Fibroblast of the aortic adventitia (primary cell): ENCODE data around the gene SUPT5H. TPM values are rescaled to one million over a fixed set of nuclear protein-coding genes. Genes with fewer than 3 reads are reported as not detected.
"Not testable (repeated sequence)": the region's sequence is repeated elsewhere in the genome, so short reads cannot be mapped to it uniquely, and the experiment has no call there.

ENCODE experiments used
- DNase-seq: peaks from one replicate; pipeline ENCODE4 v3.0.0-alpha.2; 2010; ENCODE audit warnings: low read depth
- H3K4me3 ChIP-seq: 2 replicates; pipeline ENCODE4 v1.5.1; 2011; ENCODE audit warnings: low read depth, mild to moderate bottlenecking, control low read depth, low read length, moderate library complexity
- total RNA-seq: library from RNA; depleted of rRNA; stranded (reverse); fragments of >200 nt; gene quantifications from 2 replicates; pipeline ENCODE4 v1.2.3, GENCODE V29; 2012; ENCODE audit warnings: low replicate concordance
- TF ChIP-seq, protein P1 (sequence below): IDR thresholded peaks from 2 replicates; pipeline ENCODE4 v1.5.1; 2011; ENCODE audit warnings: mild to moderate bottlenecking, low read length, control low read depth, inconsistent platforms; ENCODE audit not compliant: insufficient read depth

Gene SUPT5H
- total RNA-seq, 1 donor = 88.2 TPM

DNA sequence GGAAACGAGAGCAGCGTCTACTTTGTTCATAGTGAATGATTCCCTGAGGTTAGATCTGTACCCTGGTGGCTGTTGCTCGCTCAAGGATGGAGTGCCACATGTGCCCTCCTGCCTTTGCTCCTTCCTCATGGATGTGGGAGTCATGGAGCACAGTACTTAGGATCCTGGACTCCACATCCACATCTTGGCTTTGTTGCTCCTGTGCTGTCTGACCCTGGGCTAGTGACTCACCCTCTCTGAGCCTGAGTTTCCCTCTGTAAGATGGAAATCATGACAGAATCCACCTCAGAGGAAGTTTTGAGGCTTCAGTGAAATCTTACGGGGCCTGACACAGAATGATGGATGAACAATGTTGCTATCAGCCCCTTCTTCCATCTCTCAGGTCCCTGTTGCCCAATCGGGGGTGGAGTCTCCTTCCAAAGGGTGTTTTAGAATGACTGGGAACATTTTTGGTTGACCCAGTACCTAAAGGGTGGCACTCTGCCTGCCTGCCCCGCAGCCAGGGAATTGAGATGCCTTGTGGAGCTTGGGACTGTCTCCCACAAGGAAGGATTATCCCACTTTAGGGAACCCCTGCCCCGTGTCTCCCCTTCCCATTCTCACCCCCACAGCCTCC is 25.4 kb downstream of the SUPT5H start:
- TF ChIP-seq, protein P1, sequence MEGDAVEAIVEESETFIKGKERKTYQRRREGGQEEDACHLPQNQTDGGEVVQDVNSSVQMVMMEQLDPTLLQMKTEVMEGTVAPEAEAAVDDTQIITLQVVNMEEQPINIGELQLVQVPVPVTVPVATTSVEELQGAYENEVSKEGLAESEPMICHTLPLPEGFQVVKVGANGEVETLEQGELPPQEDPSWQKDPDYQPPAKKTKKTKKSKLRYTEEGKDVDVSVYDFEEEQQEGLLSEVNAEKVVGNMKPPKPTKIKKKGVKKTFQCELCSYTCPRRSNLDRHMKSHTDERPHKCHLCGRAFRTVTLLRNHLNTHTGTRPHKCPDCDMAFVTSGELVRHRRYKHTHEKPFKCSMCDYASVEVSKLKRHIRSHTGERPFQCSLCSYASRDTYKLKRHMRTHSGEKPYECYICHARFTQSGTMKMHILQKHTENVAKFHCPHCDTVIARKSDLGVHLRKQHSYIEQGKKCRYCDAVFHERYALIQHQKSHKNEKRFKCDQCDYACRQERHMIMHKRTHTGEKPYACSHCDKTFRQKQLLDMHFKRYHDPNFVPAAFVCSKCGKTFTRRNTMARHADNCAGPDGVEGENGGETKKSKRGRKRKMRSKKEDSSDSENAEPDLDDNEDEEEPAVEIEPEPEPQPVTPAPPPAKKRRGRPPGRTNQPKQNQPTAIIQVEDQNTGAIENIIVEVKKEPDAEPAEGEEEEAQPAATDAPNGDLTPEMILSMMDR = no peak
- no peak overlapping the region for H3K4me3 ChIP-seq
- DNase-seq = no peak

DNA sequence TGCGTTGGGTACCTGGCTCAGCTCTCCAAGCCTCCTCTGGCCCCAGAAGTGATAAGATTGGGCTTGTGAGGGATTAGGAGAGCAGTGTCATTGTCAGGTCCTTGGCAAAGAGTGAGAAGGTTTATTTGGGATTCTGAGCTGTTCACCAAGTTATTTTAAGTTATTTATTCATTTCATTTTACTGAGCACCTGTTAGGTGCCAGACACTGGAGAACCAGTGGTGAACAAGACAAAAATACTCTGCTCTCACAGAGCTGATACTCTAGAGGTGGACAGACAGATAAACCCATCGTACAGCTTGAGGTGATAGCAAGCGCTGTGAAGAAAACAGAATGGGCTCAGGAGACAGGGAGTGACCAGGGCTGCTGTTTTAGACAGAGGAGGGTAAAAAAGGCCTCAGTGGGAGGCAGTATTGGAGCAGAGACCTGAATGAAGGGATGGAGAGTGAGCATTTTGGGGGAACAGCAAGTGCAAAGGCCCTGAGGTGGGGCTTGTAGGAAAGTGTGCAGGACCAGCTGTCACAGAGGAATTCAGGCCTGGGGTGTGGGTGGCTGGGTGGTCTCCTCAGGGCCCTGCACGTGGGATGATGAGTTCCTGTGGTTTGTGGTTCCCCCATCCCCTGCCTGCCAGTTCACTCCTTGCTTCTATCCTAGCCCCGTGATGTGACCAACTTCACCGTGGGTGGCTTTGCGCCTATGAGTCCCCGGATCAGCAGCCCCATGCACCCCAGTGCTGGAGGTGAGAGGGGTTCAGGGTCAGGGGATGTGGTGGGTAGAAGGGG is 26.6 kb downstream of the SUPT5H start:
- TF ChIP-seq, protein P1 = no peak
- H3K4me3 ChIP-seq = no peak overlapping the region
- DNase-seq = no peak

DNA sequence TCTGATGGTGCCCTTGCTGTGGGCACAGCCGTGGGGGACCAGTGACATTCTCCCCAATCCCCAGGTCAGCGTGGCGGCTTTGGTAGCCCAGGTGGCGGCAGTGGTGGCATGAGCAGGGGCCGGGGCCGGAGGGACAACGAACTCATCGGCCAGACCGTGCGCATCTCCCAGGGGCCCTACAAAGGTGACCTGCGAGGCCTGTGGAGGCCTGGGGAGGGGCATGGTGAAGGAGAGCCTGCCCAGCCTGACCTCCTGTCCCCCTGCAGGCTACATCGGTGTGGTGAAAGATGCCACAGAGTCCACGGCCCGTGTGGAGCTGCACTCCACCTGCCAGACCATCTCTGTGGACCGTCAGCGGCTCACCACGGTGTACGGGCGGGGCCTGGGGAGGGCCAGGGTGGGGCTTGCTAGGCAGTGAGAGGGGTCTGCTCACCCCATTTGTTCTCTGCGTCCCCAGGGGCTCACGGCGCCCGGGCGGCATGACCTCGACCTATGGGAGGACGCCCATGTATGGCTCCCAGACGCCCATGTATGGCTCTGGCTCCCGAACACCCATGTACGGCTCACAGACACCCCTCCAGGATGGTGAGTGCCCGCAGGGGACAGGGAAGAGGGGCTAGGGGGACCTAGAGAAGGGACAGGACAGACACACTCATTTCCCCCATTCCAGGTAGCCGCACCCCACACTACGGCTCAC is 27.5 kb downstream of the SUPT5H start:
- DNase-seq = no peak
- H3K4me3 ChIP-seq = no peak overlapping the region
- TF ChIP-seq, protein P1 = no peak

DNA sequence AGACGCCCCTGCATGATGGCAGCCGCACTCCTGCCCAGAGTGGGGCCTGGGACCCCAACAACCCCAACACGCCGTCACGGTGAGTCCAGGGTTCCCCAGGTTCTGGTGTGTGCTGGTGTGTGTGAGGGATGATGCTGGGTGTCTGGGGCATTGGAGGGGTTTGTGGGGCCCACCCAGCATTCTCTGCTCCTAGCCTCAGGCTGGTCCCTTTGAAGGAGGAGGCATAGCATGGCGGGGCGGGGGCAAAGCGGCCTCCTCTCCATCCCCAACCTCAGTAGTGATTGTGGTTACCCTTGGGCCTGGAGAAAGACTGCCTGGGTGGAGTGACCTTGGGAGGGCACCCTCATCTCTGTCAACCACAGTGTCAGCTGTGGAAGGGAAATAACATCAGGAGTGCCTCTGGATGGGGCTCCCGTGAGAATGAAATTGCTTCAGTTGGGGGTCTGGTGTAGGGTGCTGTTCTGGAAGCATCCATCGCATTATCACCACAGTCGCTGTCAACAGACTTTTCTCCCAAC is 28.1 kb downstream of the SUPT5H start:
- no peak for DNase-seq
- H3K4me3 ChIP-seq = no peak overlapping the region
- TF ChIP-seq, protein P1 = no peak

DNA sequence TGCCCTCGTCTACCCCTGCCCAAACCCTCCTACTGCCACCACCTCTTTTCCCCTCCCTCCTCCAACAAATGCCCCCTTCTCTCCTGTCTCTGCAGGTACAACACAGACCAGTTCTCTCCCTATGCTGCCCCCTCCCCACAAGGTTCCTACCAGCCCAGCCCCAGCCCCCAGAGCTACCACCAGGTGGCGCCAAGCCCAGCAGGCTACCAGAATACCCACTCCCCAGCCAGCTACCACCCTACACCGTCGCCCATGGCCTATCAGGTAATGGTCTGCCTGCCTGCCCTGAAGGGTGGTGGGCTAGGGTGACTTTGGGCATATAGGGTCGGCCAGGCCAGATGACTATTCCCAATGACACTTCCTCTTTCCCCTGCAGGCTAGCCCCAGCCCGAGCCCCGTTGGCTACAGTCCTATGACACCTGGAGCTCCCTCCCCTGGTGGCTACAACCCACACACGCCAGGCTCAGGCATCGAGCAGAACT is 28.8 kb downstream of the SUPT5H start:
- peak; percentile 28 for DNase-seq
- no peak overlapping the region for H3K4me3 ChIP-seq
- TF ChIP-seq, protein P1 = peak; percentile 87

DNA sequence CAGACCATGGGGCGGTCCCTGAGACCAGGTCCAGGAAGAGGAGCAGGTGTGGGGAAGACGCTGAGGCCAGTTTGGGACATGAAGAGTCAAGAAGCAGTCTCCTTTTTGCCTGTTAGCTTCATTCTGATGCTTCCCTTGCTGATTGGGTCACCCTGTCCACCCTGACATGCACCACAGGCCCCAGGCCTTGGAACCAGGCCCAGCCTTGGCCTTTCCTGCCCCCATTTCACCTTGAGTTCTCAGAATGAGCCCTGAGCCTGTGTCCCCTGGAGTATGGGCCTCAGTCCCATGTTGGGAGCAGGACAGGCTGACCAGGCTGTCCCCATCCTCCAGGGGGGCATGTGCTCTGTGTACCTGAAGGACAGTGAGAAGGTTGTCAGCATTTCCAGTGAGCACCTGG is 30.4 kb downstream of the SUPT5H start:
- no peak for DNase-seq
- no peak overlapping the region for H3K4me3 ChIP-seq
- TF ChIP-seq, protein P1 = no peak

DNA sequence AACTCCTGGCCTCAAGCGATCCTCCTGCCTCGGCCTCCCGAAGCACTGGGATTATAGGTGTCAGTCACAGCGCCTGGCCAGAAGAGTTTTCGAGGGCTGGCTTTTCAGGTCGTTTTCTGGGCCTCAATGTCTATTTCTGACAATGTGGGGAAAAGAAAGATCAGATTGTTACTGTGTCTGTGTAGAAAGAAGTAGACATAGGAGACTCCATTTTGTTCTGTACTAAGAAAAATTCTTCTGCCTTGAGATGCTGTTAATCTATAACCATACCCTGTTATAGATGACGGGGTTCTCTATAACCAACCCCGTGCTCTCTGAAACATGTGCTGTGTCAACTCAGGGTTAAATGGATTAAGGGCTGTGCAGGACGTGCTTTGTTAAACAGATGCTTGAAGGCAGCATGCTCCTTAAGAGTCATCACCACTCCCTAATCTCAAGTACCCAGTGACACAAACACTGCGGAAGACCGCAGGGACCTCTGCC is 34.0 kb downstream of the SUPT5H start:
- not testable (repeated sequence) for DNase-seq, H3K4me3 ChIP-seq
